GM21423 (cell line): ENCODE data around the gene ACOT13.
"Not testable (repeated sequence)": the region's sequence is repeated elsewhere in the genome, so short reads cannot be mapped to it uniquely, and the experiment has no call there.

ENCODE experiments used
- ATAC-seq: cut with Tn5 transposase; IDR thresholded peaks from one replicate; pipeline ENCODE4 v1.9.1; 2021; ENCODE audit warnings: mild to moderate bottlenecking, moderate library complexity; ENCODE audit not compliant: unreplicated experiment

Gene ACOT13

DNA sequence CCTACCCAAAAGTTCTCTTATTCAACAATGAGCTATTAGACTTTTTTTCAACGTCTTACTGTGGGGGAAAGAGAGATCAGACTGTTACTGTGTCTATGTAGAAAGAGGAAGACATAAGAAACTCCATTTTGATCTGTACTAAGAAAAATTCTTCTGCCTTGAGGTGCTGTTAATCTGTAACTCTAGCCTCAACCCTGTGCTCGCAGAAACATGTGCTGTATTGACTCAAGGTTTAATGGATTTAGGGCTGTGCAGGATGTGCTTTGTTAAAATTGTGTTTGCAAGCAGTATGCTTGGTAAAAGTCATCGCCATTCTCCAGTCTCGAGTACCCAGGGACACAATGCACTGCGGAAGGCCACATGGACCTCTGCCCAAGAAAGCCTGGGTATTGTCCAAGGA lies 5.1 kb upstream of the ACOT13 start:
- ATAC-seq, result not testable (repeated sequence)

DNA sequence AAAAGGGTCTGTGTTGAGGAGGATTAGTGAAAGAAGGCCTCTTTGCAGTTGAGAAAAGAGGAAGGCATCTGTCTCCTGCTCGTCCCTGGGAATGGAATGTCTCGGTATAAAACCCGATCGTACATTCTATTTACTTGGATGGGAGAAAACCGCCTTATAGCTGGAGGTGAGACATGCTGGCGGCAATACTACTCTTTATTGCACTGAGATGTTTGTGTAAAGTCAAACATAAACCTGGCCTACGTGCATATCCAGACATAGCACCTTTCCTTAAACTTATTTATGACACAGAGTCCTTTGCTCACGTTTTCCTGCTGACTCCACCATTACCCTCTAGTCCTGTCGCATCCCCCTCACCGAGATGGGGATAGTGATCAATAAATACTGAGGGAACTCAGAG lies 4.6 kb upstream of the ACOT13 start:
- ATAC-seq, result no peak

DNA sequence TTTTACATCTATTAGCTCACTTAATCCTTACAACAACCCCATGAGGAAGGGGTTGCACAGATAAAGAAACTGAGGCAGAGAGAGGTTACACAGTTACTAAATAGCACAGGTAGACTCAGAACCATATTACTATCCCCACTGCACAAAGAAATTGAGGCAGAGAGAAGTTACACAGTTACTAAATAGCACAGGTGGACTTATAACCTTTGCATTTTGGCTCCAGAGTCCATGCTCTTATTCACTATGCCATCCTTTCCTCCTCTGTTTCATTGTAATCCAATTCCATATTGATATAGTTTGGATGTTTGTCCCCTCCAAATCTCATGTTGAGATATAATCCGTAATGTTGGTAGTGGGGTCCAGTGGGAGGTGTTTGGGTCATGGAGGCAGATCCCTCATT lies 3.7 kb upstream of the ACOT13 start:
- no peak for ATAC-seq

DNA sequence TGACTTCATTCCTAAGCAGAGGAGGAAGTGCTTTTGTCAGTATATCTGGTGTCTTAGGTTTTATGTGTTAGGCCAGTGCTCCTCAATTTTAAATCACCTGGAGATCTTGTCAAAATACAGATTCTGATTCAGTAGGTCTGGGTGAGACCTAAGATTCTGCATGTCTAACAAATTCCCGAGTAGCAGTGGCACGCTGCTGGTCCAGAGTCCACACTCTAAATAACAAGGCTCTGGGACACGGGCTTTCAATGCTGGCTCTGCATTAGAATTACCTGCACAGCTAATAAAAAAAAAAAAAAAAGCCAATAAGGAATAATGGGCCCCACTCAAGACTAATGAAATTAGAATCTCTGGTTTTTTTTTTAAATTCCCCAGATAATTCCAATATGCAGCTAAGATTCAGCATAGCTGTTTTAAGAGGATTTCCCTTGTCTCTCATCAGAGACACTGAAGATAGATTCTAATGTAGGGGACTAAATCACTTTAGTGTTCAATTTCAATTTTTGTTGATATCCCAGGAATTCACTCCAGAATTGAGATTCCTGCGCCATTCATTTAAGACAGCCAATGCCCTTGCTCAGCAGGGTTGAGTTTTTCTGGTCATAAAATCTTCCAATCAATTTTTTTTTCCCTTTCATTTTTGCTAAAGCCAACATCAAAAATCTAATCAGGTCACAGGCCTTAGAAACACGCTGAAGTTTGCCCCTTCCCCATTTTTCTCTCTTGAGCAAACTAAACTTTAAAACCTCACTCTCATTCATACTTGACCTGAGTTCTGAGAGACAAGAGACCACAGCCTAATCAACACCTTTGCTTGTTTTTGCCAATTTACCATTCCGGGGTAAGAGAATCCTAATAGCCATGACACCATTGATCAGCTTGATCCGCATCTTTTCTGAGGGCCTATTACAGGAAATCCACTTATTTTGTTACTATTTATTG lies 2.6 kb upstream of the ACOT13 start:
- no peak for ATAC-seq

DNA sequence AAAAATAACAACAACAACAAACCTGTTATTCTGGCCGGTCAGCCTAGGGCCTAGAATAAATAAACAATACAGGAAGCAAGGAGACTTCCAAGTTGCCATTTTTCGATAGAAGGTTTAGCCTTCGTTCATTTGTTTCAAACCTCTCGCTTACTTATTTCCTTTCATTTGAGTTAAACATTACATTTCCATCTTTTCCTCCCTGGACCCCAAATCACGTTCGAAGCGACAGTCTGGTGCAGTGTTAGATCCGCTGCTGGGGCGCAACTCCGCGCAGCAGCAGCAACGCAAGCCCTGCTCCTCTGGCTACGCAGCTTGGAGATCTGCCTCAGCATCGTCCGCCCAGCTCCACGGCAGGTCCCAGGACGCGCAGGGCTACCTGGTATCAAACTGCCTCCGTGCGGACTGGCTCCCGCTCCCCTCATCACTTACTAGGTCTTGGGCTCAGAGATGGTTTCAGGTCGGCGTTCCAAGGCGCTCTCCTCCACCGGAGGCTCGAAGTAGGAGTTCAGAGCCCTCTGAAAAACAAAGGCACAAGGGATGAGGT lies 708 bp upstream of the ACOT13 start:
- peak; percentile 28 for ATAC-seq

DNA sequence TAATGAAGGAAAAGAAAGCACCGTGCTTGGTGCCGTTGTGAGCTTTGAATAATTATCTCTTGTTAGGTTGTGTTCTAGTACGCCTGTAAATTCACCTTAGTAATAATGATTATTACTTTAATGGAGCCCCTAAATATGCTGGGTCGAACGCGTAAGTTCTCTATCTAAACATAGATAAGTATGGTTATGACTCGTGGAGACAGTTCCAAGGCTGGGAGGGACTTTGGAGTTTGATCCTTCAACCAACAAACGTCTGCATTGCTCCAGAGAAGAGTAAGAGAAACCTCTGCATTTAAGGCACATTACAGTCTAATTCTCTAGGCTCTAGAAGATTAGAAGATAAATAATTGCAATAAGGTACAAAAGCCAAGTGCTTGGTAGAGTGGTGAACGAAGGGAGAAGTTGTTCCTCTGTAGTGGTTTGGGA lies 514 bp downstream of the ACOT13 start:
- peak; percentile 2 for ATAC-seq

DNA sequence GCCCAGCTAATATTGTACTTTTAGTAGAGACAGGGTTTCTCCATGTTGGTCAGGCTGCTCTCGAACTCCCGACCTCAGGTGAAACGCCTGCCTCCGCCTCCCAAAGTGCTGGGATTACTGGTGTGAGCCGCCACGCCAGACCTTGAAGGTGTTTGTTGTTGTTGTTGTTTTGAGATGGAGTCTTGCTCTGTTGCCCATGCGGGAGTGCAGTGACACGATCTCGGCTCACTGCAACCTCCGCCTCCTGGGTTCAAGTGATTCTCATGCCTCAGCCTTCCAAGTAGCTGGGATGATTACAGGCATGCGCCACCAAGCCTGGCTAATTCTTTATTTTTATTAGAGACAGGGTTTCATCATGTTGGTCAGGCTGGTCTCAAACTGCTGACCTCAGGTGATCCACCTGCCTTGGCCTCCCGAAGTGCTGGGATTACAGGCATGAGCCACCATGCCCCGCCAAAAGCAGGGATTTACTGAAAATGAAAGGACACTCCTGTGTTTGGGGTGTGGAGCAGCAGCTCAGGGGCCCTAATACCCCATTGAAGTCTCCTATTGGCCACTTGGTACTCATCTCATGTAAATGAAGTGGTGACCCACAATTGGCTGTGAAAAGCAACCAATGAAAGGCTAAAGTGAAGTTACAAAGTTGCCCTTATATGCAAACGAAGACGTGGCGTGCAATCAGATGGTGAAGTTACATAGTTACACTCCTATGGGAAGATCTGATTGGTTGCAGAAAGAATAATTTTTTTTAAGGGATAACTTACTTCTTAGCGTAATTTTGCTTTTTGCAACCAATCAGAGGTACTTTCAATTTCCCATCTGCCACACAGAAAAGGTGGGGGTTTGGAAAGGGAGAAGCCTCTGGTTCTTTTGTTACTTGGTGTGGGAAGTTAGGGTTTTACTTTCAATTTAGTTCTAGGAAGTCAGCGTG lies 1.5 kb downstream of the ACOT13 start:
- not testable (repeated sequence) for ATAC-seq

DNA sequence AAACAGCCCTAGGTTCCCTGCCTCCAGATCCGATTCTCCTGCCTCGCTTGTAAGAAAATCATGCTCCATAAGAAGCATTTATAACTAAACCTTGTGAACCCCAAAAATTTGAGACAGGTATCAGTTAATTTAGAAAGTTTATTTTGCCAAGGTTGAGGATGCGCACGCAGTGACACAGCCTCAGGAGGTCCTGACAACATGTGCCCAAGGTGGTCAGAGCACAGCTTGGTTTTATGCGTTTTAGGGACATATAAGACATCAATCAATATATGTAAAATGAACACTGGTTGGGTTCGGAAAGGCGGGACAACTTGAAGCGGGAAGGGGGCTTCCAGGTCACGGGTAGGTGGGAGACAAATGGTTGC lies 2.1 kb downstream of the ACOT13 start:
- ATAC-seq, result no peak

DNA sequence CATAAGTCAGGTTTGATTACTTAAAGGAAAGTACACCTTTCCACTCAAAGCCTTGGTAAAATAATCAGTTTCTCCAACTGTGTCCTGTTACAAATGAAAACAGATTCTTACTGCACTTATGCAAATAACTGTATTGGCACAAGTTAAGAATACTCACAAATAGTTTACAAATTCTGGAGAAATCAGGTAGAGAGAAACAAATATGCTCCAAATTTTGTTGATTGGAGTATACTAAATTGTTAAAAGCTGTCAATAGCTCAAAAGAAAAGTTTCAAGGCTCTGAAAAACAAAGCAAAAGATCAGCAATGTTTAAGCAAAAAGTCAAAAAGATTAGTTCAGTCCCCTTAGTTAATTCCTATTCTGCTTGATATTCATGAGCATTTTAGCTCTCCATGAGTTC lies 3.6 kb downstream of the ACOT13 start:
- not testable (repeated sequence) for ATAC-seq

DNA sequence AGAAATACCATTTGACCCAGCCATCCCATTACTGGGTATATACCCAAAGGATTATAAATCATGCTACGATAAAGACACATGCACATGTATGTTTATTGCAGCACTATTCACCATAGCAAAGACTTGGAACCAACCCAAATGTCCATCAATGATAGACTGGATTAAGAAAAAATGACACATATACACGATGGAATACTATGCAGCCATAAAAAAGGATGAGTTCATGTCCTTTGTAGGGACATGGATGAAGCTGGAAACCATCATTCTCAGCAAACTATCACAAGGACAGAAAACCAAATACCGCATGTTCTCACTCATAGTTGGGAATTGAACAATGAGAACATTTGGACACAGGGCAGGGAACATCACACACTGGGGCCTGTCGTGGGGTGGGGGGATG lies 4.2 kb downstream of the ACOT13 start:
- not testable (repeated sequence) for ATAC-seq

DNA sequence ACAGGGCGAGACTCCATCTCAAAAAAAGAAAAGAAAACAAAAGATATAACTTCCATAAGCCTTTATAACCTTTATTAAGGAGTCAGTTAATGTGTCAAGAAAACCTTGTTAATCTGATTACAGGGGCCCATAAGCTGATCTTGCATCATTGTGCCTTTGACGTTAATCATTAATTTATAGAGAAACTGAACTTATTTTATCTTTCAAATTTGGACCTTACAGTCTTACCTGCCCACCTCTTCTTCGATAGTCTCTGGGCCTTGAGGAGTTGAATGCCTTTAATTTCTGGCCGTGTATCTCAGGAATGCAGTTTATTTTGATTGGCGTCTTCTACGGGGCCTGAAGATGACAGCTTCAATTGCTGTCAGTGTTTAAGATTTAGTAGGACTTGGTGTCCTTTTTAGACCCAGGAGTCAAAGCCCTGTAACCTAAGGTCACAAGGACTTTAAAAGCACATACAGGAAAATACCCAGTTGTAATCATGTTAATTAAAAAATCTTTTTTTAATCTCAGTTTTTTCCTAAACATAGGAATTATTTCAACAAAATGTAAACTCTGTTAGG lies 5.8 kb downstream of the ACOT13 start:
- no peak for ATAC-seq

DNA sequence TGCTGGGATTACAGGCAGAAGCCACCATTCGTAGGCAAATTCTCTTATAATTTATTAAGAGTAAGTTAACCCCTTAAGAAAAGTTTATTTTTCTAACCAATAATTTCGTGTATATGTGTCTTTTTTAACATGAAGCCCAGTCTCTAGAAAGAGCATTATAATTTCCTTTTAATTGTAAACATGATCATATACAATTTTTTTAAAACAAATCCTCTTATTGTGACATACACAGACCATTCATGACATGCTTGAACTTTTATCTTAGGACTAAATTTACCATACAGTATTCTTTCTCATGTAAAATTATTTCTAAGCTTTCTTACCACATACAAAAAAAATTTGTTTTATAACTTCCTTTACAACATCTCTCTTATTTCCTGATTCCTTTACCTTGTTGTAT lies 6.7 kb downstream of the ACOT13 start:
- no peak for ATAC-seq

DNA sequence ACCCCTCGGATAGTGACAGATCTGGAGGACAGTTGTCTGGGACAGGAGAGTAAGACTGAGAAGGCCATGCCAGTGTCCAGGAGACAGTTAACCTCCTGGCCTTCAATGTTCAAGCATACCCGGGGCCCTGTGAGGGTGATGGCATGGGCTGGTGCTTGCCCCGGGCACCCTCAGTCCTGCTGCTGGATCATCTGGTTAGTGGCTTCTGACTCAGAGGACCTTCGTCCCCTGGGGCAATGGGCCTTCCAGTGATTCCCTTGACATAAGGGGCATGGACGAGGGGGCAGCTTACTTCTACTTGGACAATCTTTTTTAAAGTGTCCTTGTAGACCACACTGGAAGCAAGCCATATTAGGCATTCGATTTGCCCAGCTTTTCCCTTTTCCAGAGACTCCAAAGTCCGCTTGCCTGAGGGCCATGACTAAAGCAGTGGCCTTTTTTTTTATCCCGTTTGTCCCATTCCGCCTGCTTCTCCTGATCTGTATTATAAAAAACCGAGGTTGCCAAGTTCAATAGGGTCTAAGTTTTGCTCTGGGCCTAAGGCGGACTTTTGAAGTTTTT lies 12.0 kb downstream of the ACOT13 start:
- not testable (repeated sequence) for ATAC-seq

DNA sequence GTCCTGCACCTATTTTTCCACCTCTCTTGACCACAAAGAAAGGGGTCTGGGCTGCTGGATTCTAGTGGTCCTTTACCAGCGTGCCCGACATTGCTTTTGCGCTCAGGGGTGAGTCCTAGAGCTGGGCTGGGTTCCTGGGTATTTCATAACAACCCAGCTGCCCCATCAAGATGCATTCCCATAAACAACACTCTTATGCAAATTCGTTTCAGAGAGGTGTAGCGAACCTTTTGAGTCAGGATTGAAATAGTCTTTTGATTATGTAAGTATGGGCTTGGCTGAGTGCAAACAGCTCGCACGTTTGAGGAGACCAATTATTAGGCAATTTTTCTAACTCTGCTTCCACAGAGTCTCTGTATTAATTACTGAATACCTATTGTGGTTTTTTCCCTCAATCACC lies 13.7 kb downstream of the ACOT13 start:
- no peak for ATAC-seq

DNA sequence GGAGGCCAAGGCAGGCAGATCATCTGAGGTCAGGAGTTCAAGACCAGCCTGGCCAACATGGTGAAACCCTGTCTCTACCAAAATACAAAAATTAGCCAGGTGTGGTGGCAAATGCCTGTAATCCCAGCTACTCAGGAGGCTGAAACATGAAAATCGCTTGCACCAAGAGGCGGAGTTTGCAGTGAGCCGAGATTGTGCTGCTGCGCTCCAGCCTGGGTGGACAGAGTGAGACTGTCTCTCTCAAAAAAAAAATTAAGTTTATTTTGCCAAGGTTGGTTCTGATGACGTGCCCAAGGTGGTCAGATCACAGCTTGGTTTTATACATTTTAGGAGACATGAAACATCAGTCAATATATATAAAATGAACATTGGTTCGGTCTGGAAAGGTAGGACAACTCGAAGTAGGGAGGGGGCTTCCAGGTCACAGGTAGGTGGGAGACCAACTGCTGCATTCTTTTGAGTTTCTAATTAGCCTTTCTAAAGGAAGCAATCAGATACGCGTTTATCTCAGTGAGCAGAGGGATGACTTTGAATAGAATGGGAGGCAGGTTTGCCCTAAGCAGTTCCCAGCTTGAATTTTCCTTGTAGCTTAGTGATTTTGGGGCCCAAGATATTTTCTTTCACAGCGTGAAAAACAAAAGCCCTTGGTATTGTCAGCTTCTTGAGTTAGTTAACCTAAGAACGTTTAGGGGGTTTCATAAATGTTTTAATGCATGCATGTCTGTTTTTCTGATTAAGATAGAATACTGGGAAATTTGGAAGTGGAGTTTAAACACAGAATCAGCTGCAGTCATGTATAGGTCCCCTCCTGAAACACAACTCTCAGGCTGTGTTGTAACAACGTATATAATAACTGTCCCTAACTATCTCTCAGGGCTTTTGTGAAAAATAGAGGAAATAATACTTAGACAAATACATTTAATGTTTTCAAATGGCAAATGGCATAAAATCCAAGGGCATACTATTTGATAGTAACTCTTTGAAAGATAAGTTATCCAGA lies 16.7 kb downstream of the ACOT13 start:
- no peak for ATAC-seq

DNA sequence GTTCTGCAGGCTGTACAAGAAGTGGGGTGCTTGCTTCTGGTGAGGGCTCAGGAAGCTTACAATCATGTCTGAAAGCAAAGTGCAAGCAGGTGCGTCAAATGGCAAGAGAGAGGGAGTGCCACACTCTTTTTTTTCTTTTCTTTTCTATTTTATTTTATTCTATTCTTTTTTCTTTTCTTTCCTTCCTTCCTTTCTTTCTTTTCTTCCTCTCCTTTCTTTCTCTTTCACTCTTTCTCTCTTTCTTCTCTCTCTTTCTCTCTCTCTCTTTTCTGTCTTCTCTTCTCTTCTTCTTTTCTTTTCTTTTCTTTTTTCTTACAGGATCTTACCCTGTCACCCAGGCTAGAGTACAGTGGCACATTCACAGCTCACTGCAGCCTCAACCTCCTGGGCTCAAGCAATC lies 19.5 kb downstream of the ACOT13 start:
- no peak for ATAC-seq

DNA sequence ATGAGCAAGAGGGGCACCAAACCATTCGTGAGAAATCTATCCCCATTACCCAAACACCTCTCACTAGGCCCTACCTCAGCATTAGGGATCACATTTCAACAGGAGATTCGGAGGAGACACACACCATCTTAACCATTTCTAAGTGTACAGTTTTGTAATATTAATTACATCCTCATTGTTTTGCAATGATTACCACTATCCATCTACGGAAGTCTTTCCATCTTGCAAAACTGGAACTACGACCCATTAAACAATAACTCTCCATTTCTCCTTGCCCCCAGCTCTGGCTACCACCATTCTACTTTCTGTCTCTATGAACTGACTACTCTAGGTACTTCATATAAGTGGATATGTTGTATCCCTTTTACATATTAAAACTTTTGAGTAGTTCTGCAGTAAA lies 20.1 kb downstream of the ACOT13 start:
- ATAC-seq, result no peak

DNA sequence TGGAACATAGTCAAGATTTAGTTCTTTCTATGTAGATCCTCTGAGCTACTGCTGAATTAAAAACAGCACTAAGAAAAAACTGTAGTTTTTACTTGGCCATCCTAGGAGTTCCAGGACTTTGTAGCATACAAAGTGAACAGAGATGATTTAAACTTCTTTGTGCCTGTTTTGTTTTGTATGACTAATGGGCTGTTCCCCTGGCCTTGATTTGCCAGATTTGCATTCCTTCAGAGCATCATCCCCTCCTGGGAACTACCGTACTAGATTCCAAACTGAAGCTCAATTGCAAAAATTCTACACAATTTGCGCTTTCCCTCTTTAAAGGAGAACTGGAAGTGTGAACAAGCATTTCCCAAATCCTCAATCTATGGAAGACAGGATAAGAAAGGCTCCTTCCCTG lies 23.1 kb downstream of the ACOT13 start:
- no peak for ATAC-seq

DNA sequence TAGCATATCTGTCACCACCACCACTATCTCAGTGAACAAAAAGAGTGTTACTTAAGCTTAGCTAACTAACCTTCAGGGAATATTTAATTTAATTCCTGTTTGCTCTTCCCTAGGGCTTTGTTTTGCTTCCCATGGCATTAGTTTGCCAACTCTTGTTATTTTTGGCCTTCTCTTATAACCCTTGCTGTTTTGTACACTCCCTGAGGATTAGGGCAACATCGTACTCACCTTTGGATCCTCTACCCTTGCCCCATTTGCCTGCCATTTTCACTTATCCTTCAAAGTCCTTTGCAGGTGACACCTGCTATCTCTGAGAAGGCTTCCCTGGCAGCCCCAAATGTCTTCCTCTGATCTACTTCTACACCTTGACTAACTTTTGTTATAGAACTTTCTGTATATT lies 23.7 kb downstream of the ACOT13 start:
- no peak for ATAC-seq

DNA sequence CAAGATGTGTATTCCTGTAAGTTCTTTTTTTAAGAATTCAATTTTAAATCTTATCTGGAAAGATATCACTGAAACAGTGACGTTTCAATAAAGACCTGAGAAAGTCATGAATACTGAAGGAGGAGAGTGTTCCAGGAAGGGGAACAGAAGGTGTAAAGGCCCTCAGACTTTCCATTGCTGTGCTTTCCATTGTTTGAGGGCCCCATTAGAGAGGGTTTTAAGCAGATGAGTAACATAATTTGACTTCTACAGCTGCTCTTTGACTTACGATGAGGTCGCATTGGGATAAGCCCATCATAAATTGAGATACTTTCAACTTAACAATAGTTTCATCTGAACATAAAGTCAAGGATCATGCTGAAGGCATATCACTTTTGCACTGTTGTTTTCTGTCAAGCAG lies 24.7 kb downstream of the ACOT13 start:
- no peak for ATAC-seq
